GM18520 (cell line): ENCODE results near the gene SRSF5.
"Not testable (repeated sequence)": the region's sequence is repeated elsewhere in the genome, so short reads cannot be mapped to it uniquely, and the experiment has no call there.

Source experiments
- ATAC-seq: cut with Tn5 transposase; IDR thresholded peaks from one replicate; pipeline ENCODE4 v1.9.1; 2021; ENCODE audit not compliant: unreplicated experiment

Gene SRSF5

GRCh38 chr14:69804902-69805301, 38.0 kb downstream of the SRSF5 start:
- no peak for ATAC-seq

- ATAC-seq: no peak
Measured at GRCh38 chr14:69807192-69807591, 40.2 kb downstream of the SRSF5 start.

GRCh38 chr14:69808919-69809808, 42.2 kb downstream of the SRSF5 start:
- ATAC-seq: no peak

DNA sequence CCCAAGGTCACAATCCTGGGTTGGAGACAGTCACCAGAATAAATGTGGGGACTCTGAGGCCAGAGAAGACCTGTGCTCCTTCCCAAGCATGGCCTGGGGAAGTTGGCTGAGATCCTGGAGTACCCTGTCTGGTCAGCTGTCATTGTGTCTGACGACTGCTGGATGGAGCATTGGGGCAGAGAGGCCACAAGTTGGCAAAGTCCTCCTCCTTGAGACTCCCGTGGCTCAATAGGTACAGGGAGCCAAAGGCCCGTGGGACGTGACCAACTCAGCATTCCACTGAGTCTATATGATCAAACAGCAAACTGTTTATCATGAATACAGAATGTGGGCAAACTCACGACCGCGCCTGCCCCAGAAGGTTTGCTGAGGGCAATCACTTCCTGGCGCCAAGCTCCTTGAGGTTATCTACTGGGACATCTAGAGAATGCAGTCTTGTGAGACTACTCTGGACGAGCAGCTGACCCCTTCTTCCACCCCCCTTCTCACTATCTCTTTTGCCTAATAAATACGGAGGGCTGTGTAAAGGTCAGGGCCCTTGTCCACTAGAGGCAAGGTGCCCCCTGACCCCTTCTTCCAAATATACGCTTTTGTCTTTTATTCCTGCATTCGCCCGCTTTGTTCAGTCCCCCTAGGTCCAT, 44.4 kb downstream of the SRSF5 start:
- ATAC-seq: no peak

GRCh38 chr14:69811868-69812252, 44.9 kb downstream of the SRSF5 start:
- ATAC-seq: no peak

DNA sequence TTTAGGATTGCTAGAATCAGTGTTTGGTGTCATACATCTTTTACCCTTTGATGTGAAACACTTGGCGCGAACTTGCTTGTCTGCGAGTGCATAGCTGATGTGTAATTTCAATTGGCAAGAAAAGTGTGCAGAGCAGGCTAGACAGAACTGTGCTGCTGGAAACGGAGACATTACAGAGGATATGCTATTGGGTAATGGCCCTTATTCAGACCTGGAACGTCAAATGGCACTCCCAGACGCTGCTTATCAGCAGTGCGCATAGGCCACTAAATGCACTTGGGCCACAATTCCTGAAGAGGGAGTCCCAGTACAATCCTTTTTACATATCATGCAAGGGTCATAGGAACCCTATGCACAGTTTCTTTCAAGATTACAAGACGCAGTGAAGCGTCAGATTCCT, 45.8 kb downstream of the SRSF5 start:
- ATAC-seq: no peak

- not testable (repeated sequence) for ATAC-seq
Measured at GRCh38 chr14:69813346-69813745, 46.4 kb downstream of the SRSF5 start.

DNA sequence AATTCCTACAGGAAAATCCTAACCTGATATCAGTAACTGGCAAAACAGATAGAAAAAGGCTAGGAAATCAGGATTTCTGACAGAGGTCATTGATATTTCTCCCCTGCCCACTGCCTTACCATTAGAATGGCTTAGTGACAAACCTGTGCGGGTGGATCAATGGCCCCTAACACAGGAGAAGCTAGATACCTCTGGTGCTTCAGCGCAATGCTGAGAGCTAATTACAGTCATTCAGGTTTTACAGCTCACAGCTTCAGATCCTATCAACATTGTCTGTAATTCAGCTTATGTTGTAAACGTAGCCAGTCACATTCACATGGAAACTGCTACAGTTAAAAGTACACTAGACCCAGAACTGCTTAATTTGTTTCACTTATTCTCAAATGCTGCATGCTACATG, 47.5 kb downstream of the SRSF5 start:
- ATAC-seq: no peak

DNA sequence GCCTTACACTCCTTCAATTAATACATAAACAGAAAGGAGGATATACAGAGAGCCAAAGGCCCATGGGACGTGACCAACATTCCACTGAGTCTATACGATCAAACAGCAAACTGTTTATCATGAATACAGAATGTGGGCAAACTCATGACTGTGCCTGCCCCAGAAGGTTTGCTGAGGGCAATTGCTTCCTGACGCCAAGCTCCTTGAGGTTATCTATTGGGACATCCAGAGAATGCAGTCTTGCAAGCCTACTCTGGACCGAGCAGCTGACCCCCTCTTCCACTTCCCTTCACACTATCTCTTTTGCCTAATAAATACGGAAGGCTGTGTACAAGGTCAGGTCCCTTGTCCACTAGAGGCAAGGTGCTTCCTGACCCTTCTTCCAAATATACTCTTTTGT, 48.6 kb downstream of the SRSF5 start:
- no peak for ATAC-seq

DNA sequence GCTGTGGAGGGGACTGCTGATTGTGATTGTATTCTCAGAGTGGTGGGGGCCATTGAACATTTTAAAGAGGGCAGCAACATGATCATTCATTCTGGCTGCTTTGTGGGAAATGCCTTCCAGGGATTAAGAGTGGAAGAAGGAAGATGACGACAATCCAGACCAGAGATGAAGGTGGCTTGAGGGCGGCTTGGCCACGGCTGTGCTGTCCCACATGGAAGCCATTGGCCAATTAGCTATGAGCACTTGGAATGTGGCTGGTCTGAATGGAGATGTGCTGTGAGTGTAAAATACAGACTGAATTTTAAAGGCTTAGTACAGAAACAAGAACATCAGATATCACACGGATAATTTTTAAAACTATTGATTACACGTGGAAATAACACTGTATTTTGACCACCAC, 49.3 kb downstream of the SRSF5 start:
- ATAC-seq: no peak

GRCh38 chr14:69818758-69819191, 51.8 kb downstream of the SRSF5 start:
- ATAC-seq: no peak

GRCh38 chr14:69819607-69820006, 52.7 kb downstream of the SRSF5 start:
- ATAC-seq: no peak

- ATAC-seq: no peak
Measured at GRCh38 chr14:69820991-69821390, 54.0 kb downstream of the SRSF5 start.
